ENCODE measurements around the gene RBMS3.

GRCh38 chr3:29347412-29347811 lies 66.5 kb downstream of the RBMS3 start:
- TF ChIP-seq SP1 (IDR thresholded peaks at IDR 0.05) (no peak), HDGF (IDR thresholded peaks at IDR 0.05; ENCODE audit: borderline replicate concordance) (no peak), SUZ12 (IDR thresholded peaks at IDR 0.05) (no peak), LEF1 (IDR thresholded peaks at IDR 0.05; ENCODE audit: borderline replicate concordance) (no peak), L3MBTL2 (conservative IDR thresholded peaks at IDR 0.05) (no peak), FOXK2 (IDR thresholded peaks at IDR 0.05) (no peak), BHLHE40 (IDR thresholded peaks at IDR 0.05; ENCODE audit: borderline replicate concordance) (no peak), FOXA1 (IDR thresholded peaks at IDR 0.05) (no peak), ZNF384 (IDR thresholded peaks at IDR 0.05) (no peak), ELF4 (IDR thresholded peaks at IDR 0.05) (no peak)
- TF ChIP-seq, protein P1, sequence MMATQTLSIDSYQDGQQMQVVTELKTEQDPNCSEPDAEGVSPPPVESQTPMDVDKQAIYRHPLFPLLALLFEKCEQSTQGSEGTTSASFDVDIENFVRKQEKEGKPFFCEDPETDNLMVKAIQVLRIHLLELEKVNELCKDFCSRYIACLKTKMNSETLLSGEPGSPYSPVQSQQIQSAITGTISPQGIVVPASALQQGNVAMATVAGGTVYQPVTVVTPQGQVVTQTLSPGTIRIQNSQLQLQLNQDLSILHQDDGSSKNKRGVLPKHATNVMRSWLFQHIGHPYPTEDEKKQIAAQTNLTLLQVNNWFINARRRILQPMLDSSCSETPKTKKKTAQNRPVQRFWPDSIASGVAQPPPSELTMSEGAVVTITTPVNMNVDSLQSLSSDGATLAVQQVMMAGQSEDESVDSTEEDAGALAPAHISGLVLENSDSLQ (IDR thresholded peaks at IDR 0.05): no peak

Data from HEK293T (cell line).